HG03460 (cell line): ENCODE data around the gene KCTD1.

ENCODE experiments used
- ATAC-seq: cut with Tn5 transposase; IDR thresholded peaks from one replicate; pipeline ENCODE4 v1.9.1; 2021; ENCODE audit not compliant: unreplicated experiment

KCTD1 gene

GRCh38 chr18:26487437-26487836 is 60.9 kb downstream of the KCTD1 start:
- ATAC-seq = peak; percentile 80

GRCh38 chr18:26483633-26484032 is 64.7 kb downstream of the KCTD1 start:
- ATAC-seq = no peak

- no peak for ATAC-seq
These were observed 65.8 kb downstream of the KCTD1 start for GRCh38 chr18:26482569-26482968.

GRCh38 chr18:26480897-26481795 is 67.2 kb downstream of the KCTD1 start:
- ATAC-seq = no peak

DNA sequence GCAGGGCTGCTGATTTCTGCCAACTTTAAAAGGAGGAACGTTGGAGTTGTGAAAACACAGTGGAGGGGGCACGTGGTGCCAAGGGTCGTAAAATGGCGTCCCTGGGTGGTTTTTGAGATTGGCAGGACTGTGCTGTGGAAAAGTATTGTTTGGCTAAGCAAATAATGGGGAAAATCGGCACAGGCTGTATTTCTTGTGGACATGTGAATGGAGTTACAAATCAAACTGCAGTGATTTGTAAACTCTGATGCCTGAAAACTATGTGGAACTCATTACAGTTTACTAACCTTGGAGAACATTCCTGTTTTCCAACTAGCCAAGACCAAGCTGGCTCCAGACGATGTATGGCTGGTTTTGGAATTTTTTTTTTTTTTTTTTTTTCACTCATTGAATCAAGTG is 68.7 kb downstream of the KCTD1 start:
- ATAC-seq = no peak

DNA sequence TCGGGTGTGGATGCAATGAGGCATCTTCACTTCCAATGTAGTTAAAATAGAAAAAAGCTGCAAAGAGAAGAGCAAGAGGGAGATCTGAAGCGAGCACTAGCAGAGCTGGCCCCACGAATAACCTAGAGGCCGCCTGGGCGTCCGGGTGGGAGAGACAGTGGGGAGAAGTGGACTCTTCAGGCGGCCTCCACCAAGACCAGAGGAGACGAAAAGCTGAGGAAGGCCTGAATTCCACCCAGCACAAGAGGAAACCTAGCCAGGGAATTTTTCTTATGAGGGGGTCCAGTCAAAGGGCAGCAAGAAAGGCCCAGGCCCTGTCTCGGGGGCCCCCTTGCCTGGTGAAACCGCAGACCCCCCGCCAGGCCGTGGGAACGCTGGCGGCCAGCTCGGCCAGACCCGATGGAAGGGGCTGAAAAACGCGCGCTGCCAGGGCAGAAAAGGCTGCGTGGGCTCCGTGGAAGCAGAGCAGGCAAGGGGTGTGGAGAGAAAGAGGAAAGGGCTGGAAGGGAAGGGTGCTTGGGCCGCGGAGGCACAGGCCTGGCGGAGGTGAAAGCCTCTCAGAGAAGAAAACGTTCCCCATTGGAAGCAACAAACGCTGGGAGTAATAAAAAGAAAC is 69.2 kb downstream of the KCTD1 start:
- ATAC-seq = no peak

DNA sequence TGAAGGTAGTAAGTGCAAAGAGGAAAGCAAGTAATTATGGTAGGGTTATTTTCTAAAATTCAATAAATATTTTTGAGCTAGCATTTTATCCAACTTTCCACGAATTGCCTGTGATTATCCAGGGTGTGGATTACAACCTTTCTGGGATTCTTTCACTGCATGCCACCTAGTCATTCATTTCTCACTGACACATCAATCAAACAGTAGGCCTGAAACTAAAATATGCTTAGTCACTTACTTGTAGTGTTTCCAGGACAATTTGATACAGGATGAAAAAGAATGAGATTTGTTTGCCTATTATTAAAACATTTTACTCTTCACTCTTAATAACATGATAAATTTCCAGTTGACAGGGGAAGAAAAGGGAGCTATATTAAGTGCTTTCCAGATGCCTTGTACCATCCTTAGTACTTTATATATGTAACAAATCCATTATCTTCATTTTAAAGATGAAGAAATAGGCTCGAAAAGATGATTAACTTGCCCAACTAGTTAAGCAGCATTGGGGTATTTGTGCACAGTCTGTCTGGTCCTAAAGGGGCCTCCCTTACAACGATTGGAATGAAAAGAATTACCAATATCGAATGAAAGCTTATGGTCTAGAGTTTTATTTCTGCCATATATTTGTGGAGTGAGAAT is 70.4 kb downstream of the KCTD1 start:
- ATAC-seq = no peak

DNA sequence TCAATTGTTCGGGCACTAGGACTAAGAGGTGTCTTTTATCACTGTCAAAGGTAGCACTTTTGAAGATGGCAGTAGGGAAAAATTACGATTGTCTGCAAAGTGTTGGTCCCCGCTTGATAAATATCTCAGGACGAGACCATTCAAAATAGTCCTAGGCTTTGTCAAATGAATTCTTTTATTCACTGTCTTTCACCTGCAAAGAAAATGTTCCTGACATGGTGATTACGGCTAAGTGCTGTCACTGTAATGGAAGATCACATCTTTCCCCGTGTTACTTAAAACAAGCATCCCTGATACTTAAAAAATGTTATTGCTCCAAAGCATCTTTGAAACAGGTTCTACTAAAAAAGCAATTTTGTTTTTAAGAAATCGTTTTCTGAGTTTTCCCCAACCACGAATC is 71.7 kb downstream of the KCTD1 start:
- ATAC-seq = no peak

- ATAC-seq = no peak
These were observed 73.8 kb downstream of the KCTD1 start for GRCh38 chr18:26474542-26474941.

DNA sequence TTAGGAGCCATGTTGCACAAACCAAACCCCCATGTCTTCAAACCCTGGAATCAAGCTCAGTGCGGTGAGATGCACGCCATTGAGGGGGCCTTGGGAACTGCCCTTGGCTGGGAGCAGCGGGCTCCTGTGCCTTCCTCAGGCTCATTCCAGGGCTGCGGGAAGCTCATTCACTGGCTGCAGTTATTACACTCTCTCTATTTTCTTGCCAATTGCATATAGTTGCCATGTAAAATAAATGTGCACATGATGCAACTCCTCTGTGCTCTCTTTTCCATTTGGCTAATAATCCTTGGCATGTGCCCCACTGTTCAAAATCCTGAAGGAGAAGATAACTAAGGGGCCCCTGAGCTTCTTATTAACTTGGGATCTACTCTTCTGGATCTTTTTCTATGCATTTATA is 74.7 kb downstream of the KCTD1 start:
- ATAC-seq = no peak

DNA sequence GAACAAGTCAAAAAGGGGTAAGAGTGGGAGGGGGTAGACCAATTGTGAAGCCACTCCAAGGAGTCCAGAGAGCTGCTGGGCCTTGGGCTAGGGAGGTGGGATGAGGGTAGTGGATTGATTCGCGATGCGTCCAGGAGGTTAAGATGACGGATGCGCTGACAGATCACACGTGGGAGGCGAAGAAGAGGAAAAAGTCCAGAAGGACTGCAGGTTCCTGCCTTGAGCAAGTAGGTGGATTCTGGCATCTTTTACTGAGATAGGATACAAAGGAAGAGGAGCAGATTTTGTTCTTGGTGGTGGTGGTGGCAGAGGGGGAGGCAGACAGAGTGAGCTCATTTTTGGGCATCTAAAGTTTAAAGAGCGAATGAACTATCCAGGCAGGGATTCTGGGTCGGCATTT is 76.5 kb downstream of the KCTD1 start:
- no peak for ATAC-seq

- no peak for ATAC-seq
These were observed 77.3 kb downstream of the KCTD1 start for GRCh38 chr18:26471027-26471426.

GRCh38 chr18:26470011-26470637 is 78.2 kb downstream of the KCTD1 start:
- ATAC-seq = peak; percentile 85

DNA sequence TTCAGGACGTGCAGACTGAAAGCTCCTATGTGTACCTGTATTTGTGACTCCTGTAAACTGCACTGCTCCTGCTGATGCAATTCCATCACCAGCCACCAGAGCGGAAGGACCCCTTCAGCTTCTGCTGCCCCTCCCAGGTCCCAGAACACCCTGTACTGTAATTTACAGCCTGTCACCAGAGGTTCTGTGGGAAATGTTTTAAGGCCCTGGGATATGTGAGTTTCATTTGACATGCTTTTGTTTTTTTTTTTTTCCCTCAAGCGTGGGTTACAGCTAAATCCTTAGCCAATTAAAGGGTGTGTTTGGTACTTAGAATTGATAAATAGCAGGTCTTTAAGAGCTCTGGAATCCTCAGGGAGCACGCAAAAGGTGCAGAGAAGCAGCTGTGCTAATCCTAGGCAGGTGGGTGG is 79.4 kb downstream of the KCTD1 start:
- ATAC-seq = peak; percentile 56

DNA sequence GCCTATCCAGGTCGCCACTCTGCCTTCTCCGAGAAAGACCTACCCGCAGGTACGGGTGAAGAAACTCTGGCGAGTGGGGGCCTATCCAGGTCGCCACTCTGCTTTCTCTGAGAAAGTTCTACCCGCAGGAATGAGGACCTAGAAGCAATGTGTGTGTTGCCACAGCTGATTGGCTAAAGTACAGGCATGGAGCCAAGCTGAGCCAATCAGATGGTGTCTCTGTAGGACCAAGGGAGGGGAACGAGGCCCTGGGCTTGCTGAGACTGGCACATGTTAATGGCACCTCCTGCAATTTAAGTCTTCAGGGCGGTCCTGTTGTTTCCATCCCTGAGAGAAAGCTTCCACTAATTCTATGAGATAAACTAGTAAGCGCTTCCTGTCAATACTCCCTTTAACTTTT is 82.3 kb downstream of the KCTD1 start:
- ATAC-seq = no peak

DNA sequence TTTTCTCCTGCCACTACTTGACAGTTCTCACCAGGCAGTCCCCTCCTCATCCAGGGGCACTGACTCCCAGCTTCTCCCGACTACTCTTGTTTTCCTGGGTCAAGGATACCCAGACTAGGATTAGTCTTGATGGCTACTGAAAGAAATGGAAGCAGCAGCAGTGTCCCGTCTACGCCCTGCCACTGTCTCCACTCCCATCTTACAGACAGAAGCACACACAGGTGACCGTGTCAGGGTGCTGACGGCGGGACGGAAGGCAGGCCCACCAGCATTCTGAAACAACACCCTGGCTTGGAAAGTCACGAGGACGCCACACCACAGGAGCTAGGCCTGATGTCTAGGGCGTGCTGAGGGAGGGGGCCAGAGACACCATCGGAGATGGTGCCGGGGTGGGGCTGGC is 82.9 kb downstream of the KCTD1 start:
- no peak for ATAC-seq

- ATAC-seq = no peak
These were observed 84.0 kb downstream of the KCTD1 start for GRCh38 chr18:26464128-26465011.

- ATAC-seq = no peak
These were observed 86.0 kb downstream of the KCTD1 start for GRCh38 chr18:26462355-26462754.

DNA sequence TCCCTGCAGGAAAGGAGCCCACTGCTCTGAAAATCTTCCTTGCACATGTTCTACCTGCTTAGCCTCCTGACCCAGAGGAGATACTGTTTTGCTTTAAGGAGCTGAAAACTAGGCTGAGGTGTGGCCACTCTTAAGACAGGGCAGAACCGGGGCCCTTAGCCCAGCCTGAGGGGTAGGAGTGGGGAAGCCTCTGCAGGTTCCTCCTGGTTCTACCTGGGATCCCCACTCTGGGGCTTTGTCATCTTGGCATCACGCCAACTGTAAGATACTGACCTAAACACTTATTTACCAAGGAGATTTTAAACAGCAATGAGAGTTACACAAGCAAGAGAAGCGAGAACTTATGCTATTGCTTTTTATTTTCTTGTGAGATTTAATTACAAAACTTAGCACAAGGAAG is 86.9 kb downstream of the KCTD1 start:
- ATAC-seq = no peak

DNA sequence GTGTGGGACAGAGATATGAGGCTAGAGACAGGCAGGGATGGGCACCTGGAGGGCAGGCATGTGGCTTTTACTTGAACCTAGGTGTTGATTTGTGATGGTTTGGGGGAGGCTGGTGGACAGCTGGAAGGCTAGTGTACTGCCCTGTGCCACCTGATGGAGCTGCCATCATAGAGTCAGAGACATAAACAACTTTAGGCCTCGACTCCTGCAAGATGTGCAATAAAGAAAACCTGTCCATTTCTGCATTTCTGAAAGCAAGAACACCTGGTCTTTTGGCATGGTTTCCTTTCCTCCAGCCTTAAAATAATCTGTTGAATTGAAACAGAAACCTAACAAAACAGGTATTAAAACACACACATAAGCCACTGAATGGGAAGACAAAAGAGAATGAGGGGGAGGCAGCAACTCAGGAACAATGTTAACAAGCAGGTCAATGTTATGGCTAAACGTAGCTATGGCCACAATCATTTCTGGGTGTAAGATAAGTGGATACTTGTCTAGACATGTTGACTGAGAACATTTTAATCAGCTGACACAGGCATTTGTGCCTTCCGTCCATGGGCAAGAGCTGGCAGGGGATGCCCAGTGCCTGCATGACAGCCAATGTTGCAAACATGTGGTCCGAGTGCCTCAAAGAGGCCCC is 87.8 kb downstream of the KCTD1 start:
- ATAC-seq = peak; percentile 72
